ENCODE measurements around the gene DHX32. TPM values are rescaled to one million over a fixed set of nuclear protein-coding genes. Genes with fewer than 3 reads are reported as not detected.

The DHX32 gene
- total RNA-seq, 1 donor from 2014 or later, result 39.4 TPM

GRCh38 chr10:125850766-125851731 lies 30.0 kb downstream of the DHX32 start:
- H3K79me2 ChIP-seq (ENCODE audit: insufficient read depth, low read length), result no peaks in the 10 kb centered on the region
- H4K20me1 ChIP-seq (ENCODE audit: insufficient read depth, low read length), result peaks cover 3% of the 10 kb centered on the region
- Mint-ChIP-seq H3K9me3 (ENCODE audit: unreplicated experiment) (no peaks in the 10 kb centered on the region), H3K4me3 (ENCODE audit: unreplicated experiment) (no peak overlapping the region), H3K27me3 (ENCODE audit: low read depth, unreplicated experiment) (no peaks in the 10 kb centered on the region), H3K36me3 (ENCODE audit: low read depth, unreplicated experiment) (peaks cover 13% of the 10 kb centered on the region), H3K27ac (ENCODE audit: unreplicated experiment) (no peak overlapping the region), H3K4me1 (ENCODE audit: low read depth, unreplicated experiment) (no peaks in the 10 kb centered on the region)
- no peak overlapping the region for H3K4me2 ChIP-seq (ENCODE audit: low read length)
- TF ChIP-seq, protein P1, sequence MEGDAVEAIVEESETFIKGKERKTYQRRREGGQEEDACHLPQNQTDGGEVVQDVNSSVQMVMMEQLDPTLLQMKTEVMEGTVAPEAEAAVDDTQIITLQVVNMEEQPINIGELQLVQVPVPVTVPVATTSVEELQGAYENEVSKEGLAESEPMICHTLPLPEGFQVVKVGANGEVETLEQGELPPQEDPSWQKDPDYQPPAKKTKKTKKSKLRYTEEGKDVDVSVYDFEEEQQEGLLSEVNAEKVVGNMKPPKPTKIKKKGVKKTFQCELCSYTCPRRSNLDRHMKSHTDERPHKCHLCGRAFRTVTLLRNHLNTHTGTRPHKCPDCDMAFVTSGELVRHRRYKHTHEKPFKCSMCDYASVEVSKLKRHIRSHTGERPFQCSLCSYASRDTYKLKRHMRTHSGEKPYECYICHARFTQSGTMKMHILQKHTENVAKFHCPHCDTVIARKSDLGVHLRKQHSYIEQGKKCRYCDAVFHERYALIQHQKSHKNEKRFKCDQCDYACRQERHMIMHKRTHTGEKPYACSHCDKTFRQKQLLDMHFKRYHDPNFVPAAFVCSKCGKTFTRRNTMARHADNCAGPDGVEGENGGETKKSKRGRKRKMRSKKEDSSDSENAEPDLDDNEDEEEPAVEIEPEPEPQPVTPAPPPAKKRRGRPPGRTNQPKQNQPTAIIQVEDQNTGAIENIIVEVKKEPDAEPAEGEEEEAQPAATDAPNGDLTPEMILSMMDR (IDR thresholded peaks at IDR 0.05; ENCODE audit: insufficient read depth, low read depth, low read length), result no peak
- TF ChIP-seq EZH2 (IDR thresholded peaks at IDR 0.05; ENCODE audit: insufficient read depth, low read length), result no peak
- H3K9me3 ChIP-seq (ENCODE audit: insufficient read depth, low read depth, low read length), result no peaks in the 10 kb centered on the region
- no peak overlapping the region for H3K27ac ChIP-seq (ENCODE audit: low read depth, low read length)
- no peak for DNase-seq (ENCODE audit: low read depth)
- no peaks in the 10 kb centered on the region for H3K4me1 ChIP-seq (ENCODE audit: insufficient read depth, low read length)
- peak; percentile 13 for FAIRE-seq
- H3K36me3 ChIP-seq (ENCODE audit: insufficient read depth, low read length), result peaks cover 25% of the 10 kb centered on the region
- no peak overlapping the region for H3K4me3 ChIP-seq (ENCODE audit: insufficient read depth, low read depth, low read length)
- H2AFZ ChIP-seq (ENCODE audit: low read depth, low read length), result no peak overlapping the region
- no peaks in the 10 kb centered on the region for H3K27me3 ChIP-seq (ENCODE audit: insufficient read depth, low read length)
- H3K9ac ChIP-seq (ENCODE audit: low read length), result no peak overlapping the region

DNA sequence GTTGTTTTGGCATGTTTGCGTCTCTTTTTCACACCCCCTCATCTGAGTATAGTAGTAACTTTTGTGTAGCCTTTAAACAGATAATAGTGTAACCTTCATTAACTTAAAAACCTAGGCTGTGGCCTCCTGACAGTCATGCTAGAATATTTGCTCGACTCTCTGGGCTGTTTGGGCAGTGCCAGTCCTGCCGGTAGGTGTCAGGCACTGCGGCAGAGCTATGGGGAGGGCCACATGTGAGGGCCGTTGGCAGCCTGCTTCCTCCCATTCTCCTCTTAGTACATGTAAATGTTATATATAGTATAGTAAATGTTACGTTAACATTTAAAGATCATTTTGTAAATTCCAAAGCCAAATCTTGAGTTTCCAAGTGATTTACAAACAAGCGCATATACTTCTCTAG lies 31.6 kb downstream of the DHX32 start:
- Histone ChIP-seq H3K4me2 (ENCODE audit: low read length) (no peak overlapping the region), H3K4me3 (ENCODE audit: insufficient read depth, low read depth, low read length) (no peak overlapping the region), H3K27me3 (ENCODE audit: insufficient read depth, low read length) (no peaks in the 10 kb centered on the region), H3K79me2 (ENCODE audit: insufficient read depth, low read length) (no peaks in the 10 kb centered on the region), H3K36me3 (ENCODE audit: insufficient read depth, low read length) (peaks cover 23% of the 10 kb centered on the region), H3K27ac (ENCODE audit: low read depth, low read length) (no peak overlapping the region), H3K9me3 (ENCODE audit: insufficient read depth, low read depth, low read length) (no peaks in the 10 kb centered on the region), H2AFZ (ENCODE audit: low read depth, low read length) (no peak overlapping the region), H3K9ac (ENCODE audit: low read length) (no peak overlapping the region), H3K4me1 (ENCODE audit: insufficient read depth, low read length) (no peaks in the 10 kb centered on the region), H4K20me1 (ENCODE audit: insufficient read depth, low read length) (peaks cover 3% of the 10 kb centered on the region)
- DNase-seq (ENCODE audit: low read depth) (no peak), FAIRE-seq (no peak)
- no peak for TF ChIP-seq EZH2 (IDR thresholded peaks at IDR 0.05; ENCODE audit: insufficient read depth, low read length)
- TF ChIP-seq, protein P1 (IDR thresholded peaks at IDR 0.05; ENCODE audit: insufficient read depth, low read depth, low read length), result no peak
- Mint-ChIP-seq H3K9me3 (ENCODE audit: unreplicated experiment) (no peaks in the 10 kb centered on the region), H3K27me3 (ENCODE audit: low read depth, unreplicated experiment) (no peaks in the 10 kb centered on the region), H3K36me3 (ENCODE audit: low read depth, unreplicated experiment) (peaks cover 11% of the 10 kb centered on the region), H3K4me3 (ENCODE audit: unreplicated experiment) (no peak overlapping the region), H3K27ac (ENCODE audit: unreplicated experiment) (no peak overlapping the region), H3K4me1 (ENCODE audit: low read depth, unreplicated experiment) (no peaks in the 10 kb centered on the region)

- Mint-ChIP-seq H3K4me1 (ENCODE audit: low read depth, unreplicated experiment) (peaks cover 2% of the 10 kb centered on the region), H3K4me3 (ENCODE audit: unreplicated experiment) (no peak overlapping the region), H3K9me3 (ENCODE audit: unreplicated experiment) (no peaks in the 10 kb centered on the region), H3K27me3 (ENCODE audit: low read depth, unreplicated experiment) (no peaks in the 10 kb centered on the region), H3K36me3 (ENCODE audit: low read depth, unreplicated experiment) (peaks cover 12% of the 10 kb centered on the region), H3K27ac (ENCODE audit: unreplicated experiment) (no peak overlapping the region)
- no peaks in the 10 kb centered on the region for H3K27me3 ChIP-seq (ENCODE audit: insufficient read depth, low read length)
- peaks cover 22% of the 10 kb centered on the region for H3K36me3 ChIP-seq (ENCODE audit: insufficient read depth, low read length)
- H4K20me1 ChIP-seq (ENCODE audit: insufficient read depth, low read length), result peaks cover 5% of the 10 kb centered on the region
- H3K9ac ChIP-seq (ENCODE audit: low read length), result no peak overlapping the region
- no peaks in the 10 kb centered on the region for H3K9me3 ChIP-seq (ENCODE audit: insufficient read depth, low read depth, low read length)
- DNase-seq (ENCODE audit: low read depth) (no peak), FAIRE-seq (no peak)
- no peak overlapping the region for H3K4me3 ChIP-seq (ENCODE audit: insufficient read depth, low read depth, low read length)
- TF ChIP-seq, protein P1 (IDR thresholded peaks at IDR 0.05; ENCODE audit: insufficient read depth, low read depth, low read length), result no peak
- TF ChIP-seq EZH2 (IDR thresholded peaks at IDR 0.05; ENCODE audit: insufficient read depth, low read length), result no peak
- no peaks in the 10 kb centered on the region for H3K4me1 ChIP-seq (ENCODE audit: insufficient read depth, low read length)
- H2AFZ ChIP-seq (ENCODE audit: low read depth, low read length), result no peak overlapping the region
- H3K79me2 ChIP-seq (ENCODE audit: insufficient read depth, low read length), result no peaks in the 10 kb centered on the region
- no peak overlapping the region for H3K27ac ChIP-seq (ENCODE audit: low read depth, low read length)
- no peak overlapping the region for H3K4me2 ChIP-seq (ENCODE audit: low read length)
Observed at GRCh38 chr10:125848857-125849256, 32.2 kb downstream of the DHX32 start.
